Epidermal melanocyte (primary cell): ENCODE results near the gene COMT.

ENCODE experiments used
- DNase-seq: peaks from one replicate; pipeline ENCODE4 v3.0.0; 2011; ENCODE audit warnings: low spot score; ENCODE audit not compliant: insufficient read length

Gene COMT

GRCh38 chr22:19992481-19992911, 50.9 kb downstream of the COMT start:
- DNase-seq, result no peak

GRCh38 chr22:19992921-19993355, 51.4 kb downstream of the COMT start:
- DNase-seq, result no peak

- DNase-seq, result no peak
Observed at GRCh38 chr22:19993926-19994325, 52.4 kb downstream of the COMT start.

- DNase-seq, result no peak
Observed at GRCh38 chr22:19994851-19995610, 53.5 kb downstream of the COMT start.

GRCh38 chr22:19995611-19996339, 54.2 kb downstream of the COMT start:
- DNase-seq, result no peak

GRCh38 chr22:19996694-19997384, 55.3 kb downstream of the COMT start:
- no peak for DNase-seq

GRCh38 chr22:19997561-19998231, 56.1 kb downstream of the COMT start:
- DNase-seq, result no peak

GRCh38 chr22:19998232-19998951, 56.8 kb downstream of the COMT start:
- no peak for DNase-seq

- DNase-seq, result no peak
Observed at GRCh38 chr22:19998991-19999820, 57.6 kb downstream of the COMT start.

- DNase-seq, result no peak
Observed at GRCh38 chr22:20000246-20001081, 58.9 kb downstream of the COMT start.

GRCh38 chr22:20001082-20001638, 59.6 kb downstream of the COMT start:
- DNase-seq, result no peak

GRCh38 chr22:20002128-20002527, 60.6 kb downstream of the COMT start:
- no peak for DNase-seq

- DNase-seq, result no peak
Observed at GRCh38 chr22:20002636-20003035, 61.1 kb downstream of the COMT start.

- DNase-seq, result no peak
Observed at GRCh38 chr22:20003304-20003703, 61.7 kb downstream of the COMT start.

GRCh38 chr22:20004464-20004863, 62.9 kb downstream of the COMT start:
- no peak for DNase-seq

GRCh38 chr22:20008221-20008995, 66.8 kb downstream of the COMT start:
- no peak for DNase-seq

GRCh38 chr22:20009018-20009491, 67.5 kb downstream of the COMT start:
- no peak for DNase-seq
